ENCODE data around the gene BID. TPM values are rescaled to one million over a fixed set of nuclear protein-coding genes. Genes with fewer than 3 reads are reported as not detected.

The BID gene
- polyA plus RNA-seq (88.6 and 92.4 TPM in 2 replicates), polyA minus RNA-seq (20.7 and 24.3 TPM in 2 replicates)

DNA sequence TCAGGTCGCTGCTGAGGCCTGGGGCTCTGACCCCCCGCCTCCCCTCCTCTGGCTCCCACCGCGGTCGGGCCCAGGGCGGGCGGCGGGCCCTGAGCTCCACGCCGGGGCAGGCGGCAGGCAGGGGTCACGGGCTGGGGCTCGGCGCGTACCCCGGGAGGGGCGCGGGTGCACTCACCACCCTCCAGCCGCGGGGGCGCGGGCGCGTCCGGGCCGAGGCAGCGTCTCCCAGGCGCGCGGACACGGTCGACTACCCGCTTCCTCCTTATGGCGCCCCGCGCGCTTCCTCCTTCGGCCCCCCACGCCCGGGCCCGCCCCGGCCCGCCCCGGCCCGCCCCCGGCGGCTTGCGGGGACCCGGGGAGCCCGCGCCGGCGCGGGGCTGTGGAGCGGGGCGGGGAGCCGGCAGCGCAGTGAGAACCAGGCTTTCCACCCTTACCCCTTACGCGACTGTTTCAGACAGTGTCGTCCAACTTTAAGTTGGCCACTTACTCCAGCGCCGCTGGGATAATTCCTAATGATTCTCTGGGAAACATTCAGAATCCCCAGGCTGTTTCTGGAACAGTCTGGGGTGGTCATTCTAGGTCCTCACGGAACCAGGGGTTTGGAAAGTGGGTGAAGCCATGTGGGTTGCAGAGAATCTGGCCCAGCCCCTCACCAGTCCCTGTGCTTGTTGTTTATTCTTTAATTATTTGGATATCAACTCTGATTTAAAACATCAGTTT, at the start of gene BID:
Gene BID (minus strand): TSS at position 264 of the 720 bp plus-strand sequence. CDS start 24,353 bp downstream, outside the sequence.
- Histone ChIP-seq H3K27me3 (ENCODE audit: insufficient read depth, low read depth, low read length) (no peaks in the 10 kb centered on the region), H3K9me3 (ENCODE audit: low read length) (no peaks in the 10 kb centered on the region), H3K4me2 (ENCODE audit: low read length) (peak within 1 kb of the TSS; percentile 55), H3K36me3 (ENCODE audit: insufficient read depth, low read length) (no peaks in the 10 kb centered on the region), H4K20me1 (ENCODE audit: insufficient read depth) (no peaks in the 10 kb centered on the region), H3F3A (ENCODE audit: insufficient read depth, low read length, poor library complexity, severe bottlenecking) (no peaks in the 10 kb centered on the region), H3K79me2 (replicated peaks; ENCODE audit: insufficient read depth, low read length) (peaks cover 5% of the 10 kb centered on the region), H2AFZ (ENCODE audit: low read depth, low read length) (peak within 1 kb of the TSS; percentile 28), H3K9me2 (ENCODE audit: insufficient read depth, low read length) (no peaks in the 10 kb centered on the region), H3K27ac (ENCODE audit: low read length) (peak within 1 kb of the TSS; percentile 62), H3K9ac (ENCODE audit: low read length) (peak within 1 kb of the TSS; percentile 77), H3K4me3 (ENCODE audit: low read length) (peak within 1 kb of the TSS; percentile 70)
- TF ChIP-seq POLR2AphosphoS5 (IDR thresholded peaks at IDR 0.05) = peak; percentile 5
- TF ChIP-seq, protein P1, sequence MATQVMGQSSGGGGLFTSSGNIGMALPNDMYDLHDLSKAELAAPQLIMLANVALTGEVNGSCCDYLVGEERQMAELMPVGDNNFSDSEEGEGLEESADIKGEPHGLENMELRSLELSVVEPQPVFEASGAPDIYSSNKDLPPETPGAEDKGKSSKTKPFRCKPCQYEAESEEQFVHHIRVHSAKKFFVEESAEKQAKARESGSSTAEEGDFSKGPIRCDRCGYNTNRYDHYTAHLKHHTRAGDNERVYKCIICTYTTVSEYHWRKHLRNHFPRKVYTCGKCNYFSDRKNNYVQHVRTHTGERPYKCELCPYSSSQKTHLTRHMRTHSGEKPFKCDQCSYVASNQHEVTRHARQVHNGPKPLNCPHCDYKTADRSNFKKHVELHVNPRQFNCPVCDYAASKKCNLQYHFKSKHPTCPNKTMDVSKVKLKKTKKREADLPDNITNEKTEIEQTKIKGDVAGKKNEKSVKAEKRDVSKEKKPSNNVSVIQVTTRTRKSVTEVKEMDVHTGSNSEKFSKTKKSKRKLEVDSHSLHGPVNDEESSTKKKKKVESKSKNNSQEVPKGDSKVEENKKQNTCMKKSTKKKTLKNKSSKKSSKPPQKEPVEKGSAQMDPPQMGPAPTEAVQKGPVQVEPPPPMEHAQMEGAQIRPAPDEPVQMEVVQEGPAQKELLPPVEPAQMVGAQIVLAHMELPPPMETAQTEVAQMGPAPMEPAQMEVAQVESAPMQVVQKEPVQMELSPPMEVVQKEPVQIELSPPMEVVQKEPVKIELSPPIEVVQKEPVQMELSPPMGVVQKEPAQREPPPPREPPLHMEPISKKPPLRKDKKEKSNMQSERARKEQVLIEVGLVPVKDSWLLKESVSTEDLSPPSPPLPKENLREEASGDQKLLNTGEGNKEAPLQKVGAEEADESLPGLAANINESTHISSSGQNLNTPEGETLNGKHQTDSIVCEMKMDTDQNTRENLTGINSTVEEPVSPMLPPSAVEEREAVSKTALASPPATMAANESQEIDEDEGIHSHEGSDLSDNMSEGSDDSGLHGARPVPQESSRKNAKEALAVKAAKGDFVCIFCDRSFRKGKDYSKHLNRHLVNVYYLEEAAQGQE (IDR thresholded peaks at IDR 0.05; ENCODE audit: borderline replicate concordance) = no peak
- peak; percentile 46 for TF ChIP-seq MXI1 (conservative IDR thresholded peaks at IDR 0.05; ENCODE audit: poor library complexity, severe bottlenecking)

DNA sequence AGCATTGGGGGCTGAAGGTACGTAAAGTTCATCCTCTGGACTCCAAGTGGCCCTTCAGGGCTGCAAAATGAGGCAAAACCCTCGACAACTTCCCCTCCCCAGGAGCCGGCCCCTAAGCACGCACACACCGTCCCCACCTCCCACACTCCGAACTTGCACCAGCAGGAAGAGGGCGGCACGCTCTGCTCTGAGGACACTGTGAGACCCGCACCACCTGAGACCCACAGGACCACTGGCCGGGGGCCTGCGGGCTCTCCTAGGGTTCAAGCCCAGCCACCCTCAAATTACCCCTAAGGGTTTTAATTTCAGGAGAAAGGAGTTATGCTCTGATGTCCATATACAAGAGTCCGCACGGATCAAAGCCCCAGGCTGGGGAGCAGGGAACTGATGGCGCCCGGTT, 49.7 kb upstream of the BID start:
- Histone ChIP-seq H2AFZ (ENCODE audit: low read depth, low read length) (no peak overlapping the region), H3K9me3 (ENCODE audit: low read length) (no peaks in the 10 kb centered on the region), H3K27ac (ENCODE audit: low read length) (no peak overlapping the region), H4K20me1 (ENCODE audit: insufficient read depth) (no peaks in the 10 kb centered on the region), H3K79me2 (replicated peaks; ENCODE audit: insufficient read depth, low read length) (no peaks in the 10 kb centered on the region), H3K36me3 (ENCODE audit: insufficient read depth, low read length) (no peaks in the 10 kb centered on the region), H3K4me2 (ENCODE audit: low read length) (no peak overlapping the region), H3K9ac (ENCODE audit: low read length) (no peak overlapping the region), H3K27me3 (ENCODE audit: insufficient read depth, low read depth, low read length) (no peaks in the 10 kb centered on the region), H3K9me2 (ENCODE audit: insufficient read depth, low read length) (no peaks in the 10 kb centered on the region), H3K4me3 (ENCODE audit: low read length) (no peak overlapping the region), H3F3A (ENCODE audit: insufficient read depth, low read length, poor library complexity, severe bottlenecking) (no peaks in the 10 kb centered on the region)
- no peak for TF ChIP-seq EZH2 (IDR thresholded peaks at IDR 0.05; ENCODE audit: borderline replicate concordance, insufficient read depth, low read length, poor library complexity, severe bottlenecking)
- no peak for TF ChIP-seq TAF1 (IDR thresholded peaks at IDR 0.05; ENCODE audit: low read depth)
- TF ChIP-seq, protein P2, sequence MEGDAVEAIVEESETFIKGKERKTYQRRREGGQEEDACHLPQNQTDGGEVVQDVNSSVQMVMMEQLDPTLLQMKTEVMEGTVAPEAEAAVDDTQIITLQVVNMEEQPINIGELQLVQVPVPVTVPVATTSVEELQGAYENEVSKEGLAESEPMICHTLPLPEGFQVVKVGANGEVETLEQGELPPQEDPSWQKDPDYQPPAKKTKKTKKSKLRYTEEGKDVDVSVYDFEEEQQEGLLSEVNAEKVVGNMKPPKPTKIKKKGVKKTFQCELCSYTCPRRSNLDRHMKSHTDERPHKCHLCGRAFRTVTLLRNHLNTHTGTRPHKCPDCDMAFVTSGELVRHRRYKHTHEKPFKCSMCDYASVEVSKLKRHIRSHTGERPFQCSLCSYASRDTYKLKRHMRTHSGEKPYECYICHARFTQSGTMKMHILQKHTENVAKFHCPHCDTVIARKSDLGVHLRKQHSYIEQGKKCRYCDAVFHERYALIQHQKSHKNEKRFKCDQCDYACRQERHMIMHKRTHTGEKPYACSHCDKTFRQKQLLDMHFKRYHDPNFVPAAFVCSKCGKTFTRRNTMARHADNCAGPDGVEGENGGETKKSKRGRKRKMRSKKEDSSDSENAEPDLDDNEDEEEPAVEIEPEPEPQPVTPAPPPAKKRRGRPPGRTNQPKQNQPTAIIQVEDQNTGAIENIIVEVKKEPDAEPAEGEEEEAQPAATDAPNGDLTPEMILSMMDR (IDR thresholded peaks at IDR 0.05; ENCODE audit: poor library complexity, severe bottlenecking) = no peak
- no peak for TF ChIP-seq SMC3 (conservative IDR thresholded peaks at IDR 0.05; ENCODE audit: poor library complexity)
- no peak for TF ChIP-seq EP300 (conservative IDR thresholded peaks at IDR 0.05; ENCODE audit: poor library complexity, severe bottlenecking)
- no peak for TF ChIP-seq MXI1 (conservative IDR thresholded peaks at IDR 0.05; ENCODE audit: poor library complexity, severe bottlenecking)
- no peak for TF ChIP-seq RAD21 (conservative IDR thresholded peaks at IDR 0.05)
- no peak for TF ChIP-seq POLR2AphosphoS5 (IDR thresholded peaks at IDR 0.05)
- TF ChIP-seq, protein P1 (IDR thresholded peaks at IDR 0.05; ENCODE audit: borderline replicate concordance) = no peak

All from neural cell (in vitro differentiated cells).